Karpas-422 (cell line): Measurements from ENCODE around the gene NHP2. TPM values are rescaled to one million over a fixed set of nuclear protein-coding genes. Genes with fewer than 3 reads are reported as not detected.
"Not testable (repeated sequence)": the region's sequence is repeated elsewhere in the genome, so short reads cannot be mapped to it uniquely, and the experiment has no call there.

Source experiments
- DNase-seq: peaks from one replicate; pipeline ENCODE4 v3.0.0-alpha.2; 2015
- H2AFZ ChIP-seq: fragments of 200-600 bp; sonication (generic); 2 replicates; pipeline ENCODE4 v1.6.1; 2014; ENCODE audit warnings: antibody characterized with exemption, low read length, mixed read lengths
- H3K27ac ChIP-seq: fragments of 200-600 bp; sonication (generic); 2 replicates; pipeline ENCODE4 v1.5.1; 2014; ENCODE audit warnings: mild to moderate bottlenecking, low read length, moderate library complexity
- H3K27me3 ChIP-seq: fragments of 200-600 bp; sonication (generic); 2 replicates; pipeline ENCODE4 v1.6.1; 2014; ENCODE audit warnings: low read length, mixed read lengths
- H3K36me3 ChIP-seq: fragments of 200-600 bp; sonication (generic); 2 replicates; pipeline ENCODE4 v1.6.1; 2014; ENCODE audit warnings: low read length, mixed read lengths; ENCODE audit not compliant: insufficient read depth
- H3K4me1 ChIP-seq: fragments of 200-600 bp; sonication (generic); 2 replicates; pipeline ENCODE4 v1.6.1; 2014; ENCODE audit warnings: mild to moderate bottlenecking, low read length, mixed read lengths
- H3K4me2 ChIP-seq: fragments of 200-600 bp; sonication (generic); 2 replicates; pipeline ENCODE4 v1.6.1; 2014; ENCODE audit warnings: low read length, low read depth, mild to moderate bottlenecking; ENCODE audit not compliant: poor library complexity, severe bottlenecking
- H3K4me3 ChIP-seq: fragments of 200-600 bp; sonication (generic); 2 replicates; pipeline ENCODE4 v1.5.1; 2014; ENCODE audit warnings: mild to moderate bottlenecking, antibody characterized with exemption, low read length, mixed read lengths
- H3K79me2 ChIP-seq: fragments of 200-600 bp; sonication (generic); 2 replicates; pipeline ENCODE4 v1.6.1; 2014; ENCODE audit warnings: mild to moderate bottlenecking, low read length, mixed read lengths
- H3K9ac ChIP-seq: fragments of 200-600 bp; sonication (generic); 2 replicates; pipeline ENCODE4 v1.6.0; 2014; ENCODE audit warnings: low read length
- H3K9me2 ChIP-seq: fragments of 200-600 bp; sonication (generic), shearing (Covaris generic); replicated peaks from 2 replicates; pipeline ENCODE4 v1.6.0; 2014; ENCODE audit warnings: mild to moderate bottlenecking, low read length, moderate library complexity; ENCODE audit not compliant: insufficient read depth
- H3K9me3 ChIP-seq: fragments of 300-700, 200-600 bp; sonication (generic); 2 replicates; pipeline ENCODE4 v1.6.1; 2014; ENCODE audit warnings: low read length, mixed read lengths
- H4K20me1 ChIP-seq: fragments of 200-600 bp; sonication (generic); 2 replicates; pipeline ENCODE4 v1.6.1; 2014; ENCODE audit warnings: mild to moderate bottlenecking, antibody characterized with exemption, low read length, low read depth; ENCODE audit not compliant: insufficient read depth
- total RNA-seq: library from RNA; depleted of rRNA; stranded (reverse); fragments of >200 nt; shearing (Covaris generic); gene quantifications from 2 replicates; pipeline ENCODE4 v1.2.3, GENCODE V29; 2014; ENCODE audit warnings: low replicate concordance; rRNA removed

NHP2 gene
- 264 and 330 TPM in 2 replicates for total RNA-seq

DNA sequence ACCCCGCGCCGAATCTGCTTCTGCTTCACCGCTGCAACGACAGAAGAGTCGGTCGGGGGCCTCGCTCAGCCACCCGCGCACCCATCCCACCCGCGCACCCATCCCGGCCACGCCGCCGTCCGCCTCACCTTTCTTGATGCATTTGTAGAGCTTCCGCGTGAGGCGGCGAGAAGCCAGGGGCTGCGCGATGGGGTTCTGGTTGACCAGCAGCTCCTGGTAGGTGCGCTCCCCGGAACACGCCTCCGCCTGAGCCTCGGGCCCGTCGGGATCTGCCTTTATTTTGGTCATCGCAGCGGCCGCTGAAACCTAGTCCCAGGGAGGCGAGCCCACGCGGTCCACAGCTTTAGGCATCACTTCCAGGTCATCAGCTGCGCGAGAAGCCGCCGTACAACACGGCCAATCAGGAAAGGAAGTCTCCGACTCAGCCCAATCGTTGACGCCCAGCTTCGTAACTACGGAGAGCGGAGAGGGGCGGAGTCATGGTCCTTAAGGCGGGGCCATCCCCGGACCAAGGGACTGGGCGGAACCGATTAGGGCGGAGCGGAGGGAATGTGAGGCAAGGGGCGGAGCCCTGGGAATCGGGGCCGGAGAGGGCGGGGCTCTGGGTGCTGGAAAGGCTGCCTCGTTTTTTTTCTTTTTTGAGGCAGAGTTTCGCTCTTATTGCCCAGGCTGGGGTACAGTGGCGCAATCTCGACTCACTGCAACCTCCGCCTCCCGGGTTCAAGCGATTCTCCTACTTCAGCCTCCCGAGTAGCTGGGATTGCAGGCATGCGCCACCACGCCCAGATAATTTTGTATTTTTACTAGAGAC lies at the start of gene NHP2:
Gene NHP2 (minus strand): TSS at position 356 of the 811 bp plus-strand sequence. CDS start 68 bp downstream, at position 288.
- Histone ChIP-seq H3K9me3 (no peaks in the 10 kb centered on the region), H3K27me3 (no peaks in the 10 kb centered on the region), H3K9ac (peak within 1 kb of the TSS; percentile 88), H2AFZ (peak within 1 kb of the TSS; percentile 62; the same call in 1 of the 2 replicates), H3K79me2 (peaks cover 21% of the 10 kb centered on the region), H3K4me3 (peak within 1 kb of the TSS; percentile 95), H3K36me3 (peaks cover 20% of the 10 kb centered on the region; the same call in 1 of the 2 replicates), H4K20me1 (0 out of 2 replicates have a peak, but pooled peaks cover 3% of the 10 kb centered on the region), H3K4me2 (peak within 1 kb of the TSS; percentile 86), H3K27ac (peak within 1 kb of the TSS; percentile 29; the same call in 1 of the 2 replicates), H3K4me1 (peaks cover 24% of the 10 kb centered on the region), H3K9me2 (no peaks in the 10 kb centered on the region)
- DNase-seq = peak; percentile 100

DNA sequence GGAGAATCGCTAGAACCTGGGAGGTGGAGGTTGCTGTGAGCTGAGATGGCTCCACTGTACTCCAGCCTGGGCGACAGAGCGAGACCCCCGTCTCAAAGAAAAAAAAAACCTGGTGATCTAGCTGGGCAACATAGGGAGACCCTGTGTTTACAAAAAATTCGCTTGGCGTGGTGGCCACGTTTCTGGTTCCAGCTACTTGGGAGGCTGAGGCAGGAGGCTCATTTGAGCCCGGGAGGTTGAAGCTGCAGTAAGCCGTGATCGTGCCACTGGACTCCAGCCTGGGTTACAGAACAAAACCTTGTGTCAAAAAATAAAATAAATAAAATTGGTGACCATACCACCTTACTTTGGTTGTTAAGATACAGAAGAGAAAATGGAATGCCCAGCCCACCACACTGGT lies 48.9 kb upstream of the NHP2 start:
- peaks cover 38% of the 10 kb centered on the region for H3K79me2 ChIP-seq
- H4K20me1 ChIP-seq = peaks cover 22% of the 10 kb centered on the region
- no peak for DNase-seq
- H3K4me1 ChIP-seq = peaks cover 23% of the 10 kb centered on the region
- H3K4me3 ChIP-seq = no peak overlapping the region
- H3K9ac ChIP-seq = no peak overlapping the region
- H2AFZ ChIP-seq = no peak overlapping the region
- H3K36me3 ChIP-seq = peaks cover 23% of the 10 kb centered on the region
- no peaks in the 10 kb centered on the region for H3K9me3 ChIP-seq
- H3K27ac ChIP-seq = no peak overlapping the region
- no peaks in the 10 kb centered on the region for H3K27me3 ChIP-seq
- no peaks in the 10 kb centered on the region for H3K9me2 ChIP-seq
- H3K4me2 ChIP-seq = no peak overlapping the region

DNA sequence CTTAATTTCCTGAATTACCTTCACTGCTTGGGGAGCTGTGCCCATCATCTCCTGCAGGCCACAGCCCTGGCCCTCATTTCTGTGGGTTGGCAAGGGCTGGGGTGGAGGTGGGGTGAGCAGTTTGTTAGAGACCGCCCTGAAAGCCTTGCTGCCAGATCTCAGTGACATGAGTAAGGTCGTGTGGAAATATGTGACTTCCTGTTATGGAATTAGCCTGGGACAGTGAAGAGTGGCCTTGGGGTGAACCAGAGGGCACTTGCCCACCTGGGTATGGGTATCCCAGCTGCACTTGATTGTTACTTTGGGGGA lies 48.2 kb upstream of the NHP2 start:
- H3K4me3 ChIP-seq = no peak overlapping the region
- peaks cover 16% of the 10 kb centered on the region for H3K36me3 ChIP-seq
- H3K4me1 ChIP-seq = peaks cover 18% of the 10 kb centered on the region
- no peak overlapping the region for H2AFZ ChIP-seq
- no peak overlapping the region for H3K9ac ChIP-seq
- peaks cover 16% of the 10 kb centered on the region for H4K20me1 ChIP-seq
- H3K27ac ChIP-seq = no peak overlapping the region
- H3K27me3 ChIP-seq = no peaks in the 10 kb centered on the region
- H3K9me2 ChIP-seq = no peaks in the 10 kb centered on the region
- peaks cover 31% of the 10 kb centered on the region for H3K79me2 ChIP-seq
- no peak for DNase-seq
- H3K4me2 ChIP-seq = no peak overlapping the region
- H3K9me3 ChIP-seq = no peaks in the 10 kb centered on the region

DNA sequence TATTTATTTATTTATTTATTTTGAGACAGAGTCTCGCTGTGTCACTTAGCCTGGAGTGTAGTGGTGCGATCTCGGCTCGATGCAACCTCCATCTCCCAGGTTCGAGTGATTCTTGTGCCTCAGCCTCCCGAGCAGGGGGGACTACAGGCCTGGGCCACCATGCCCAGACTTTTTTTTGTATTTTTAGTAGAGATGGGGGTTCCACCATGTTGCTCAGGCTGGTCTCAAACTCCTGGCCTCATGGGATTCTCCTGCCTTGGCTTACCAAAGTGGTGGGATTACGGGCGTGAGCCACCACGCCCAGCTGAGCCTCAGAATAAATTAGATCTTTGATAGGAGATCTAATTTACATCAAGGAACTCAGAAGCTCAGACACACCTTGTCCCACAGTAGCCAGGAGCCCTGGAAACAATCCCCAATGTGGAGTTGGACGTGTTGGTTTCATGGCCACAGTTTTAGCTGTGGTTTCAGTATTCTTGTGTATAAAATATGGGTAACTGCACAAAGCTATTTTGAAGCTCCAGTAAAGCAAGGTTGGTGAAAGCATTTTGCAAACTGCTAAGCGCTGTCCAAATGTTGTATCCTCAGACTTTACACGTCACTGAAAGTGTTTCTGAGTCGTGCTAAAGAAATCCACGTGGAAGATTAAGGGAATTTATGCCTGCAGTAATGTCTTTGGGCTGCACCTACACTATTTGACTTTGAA lies 47.7 kb upstream of the NHP2 start:
- Histone ChIP-seq H3K9me2 (no peaks in the 10 kb centered on the region), H3K36me3 (peaks cover 11% of the 10 kb centered on the region), H2AFZ (no peak overlapping the region), H3K27ac (no peak overlapping the region), H3K4me2 (no peak overlapping the region), H3K79me2 (peaks cover 26% of the 10 kb centered on the region), H3K4me3 (no peak overlapping the region), H3K9me3 (no peaks in the 10 kb centered on the region), H3K27me3 (no peaks in the 10 kb centered on the region), H3K9ac (no peak overlapping the region), H3K4me1 (peaks cover 13% of the 10 kb centered on the region), H4K20me1 (peaks cover 11% of the 10 kb centered on the region)
- no peak for DNase-seq

DNA sequence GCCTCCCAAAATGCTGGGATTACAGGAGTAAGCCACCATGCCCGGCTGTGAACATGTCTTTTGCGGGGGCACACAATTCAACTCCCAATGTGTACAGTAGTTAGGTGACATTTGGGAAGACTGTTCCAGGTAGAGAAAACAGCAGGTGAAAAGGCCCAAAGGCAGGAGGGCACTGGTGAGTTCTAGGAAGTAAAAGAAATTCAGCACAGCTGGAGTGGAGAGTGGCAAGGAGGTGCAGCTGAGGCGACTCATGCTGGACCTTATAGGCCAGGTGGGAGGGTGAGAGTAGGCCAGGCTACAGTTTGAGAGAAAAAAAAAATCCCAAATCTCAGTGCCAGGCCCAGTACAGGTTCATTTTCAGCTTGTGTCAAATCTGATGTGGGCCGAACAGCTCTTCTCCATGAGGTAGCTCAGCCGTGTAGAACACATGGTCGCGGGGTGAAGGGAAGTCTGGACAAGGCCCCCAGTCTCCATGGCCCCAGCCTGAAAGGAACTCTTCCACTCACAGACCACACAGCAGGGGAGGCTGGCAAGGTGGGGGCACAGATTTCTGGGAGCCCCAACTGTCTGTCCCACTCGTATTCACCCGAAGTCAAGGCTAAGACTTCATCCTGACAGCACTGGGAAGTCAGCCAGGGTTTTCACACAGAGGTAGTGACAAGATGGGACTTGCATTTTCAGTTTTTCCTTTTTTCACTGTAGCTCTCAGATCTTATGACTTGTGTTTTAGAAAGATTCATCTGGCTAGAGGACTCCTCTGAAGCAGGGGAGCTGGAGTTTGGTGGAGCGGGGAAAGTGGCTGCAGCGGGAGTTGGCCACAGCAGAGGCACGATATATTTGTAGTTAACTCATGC lies 46.1 kb upstream of the NHP2 start:
- Histone ChIP-seq H3K4me3 (no peak overlapping the region), H3K27me3 (no peaks in the 10 kb centered on the region), H4K20me1 (no peaks in the 10 kb centered on the region; the same call in 1 of the 2 replicates), H3K4me2 (no peak overlapping the region), H3K36me3 (no peaks in the 10 kb centered on the region), H3K9ac (no peak overlapping the region), H3K9me2 (no peaks in the 10 kb centered on the region), H2AFZ (no peak overlapping the region), H3K4me1 (peaks cover 4% of the 10 kb centered on the region), H3K27ac (no peak overlapping the region), H3K9me3 (no peaks in the 10 kb centered on the region), H3K79me2 (peaks cover 11% of the 10 kb centered on the region)
- DNase-seq = no peak

DNA sequence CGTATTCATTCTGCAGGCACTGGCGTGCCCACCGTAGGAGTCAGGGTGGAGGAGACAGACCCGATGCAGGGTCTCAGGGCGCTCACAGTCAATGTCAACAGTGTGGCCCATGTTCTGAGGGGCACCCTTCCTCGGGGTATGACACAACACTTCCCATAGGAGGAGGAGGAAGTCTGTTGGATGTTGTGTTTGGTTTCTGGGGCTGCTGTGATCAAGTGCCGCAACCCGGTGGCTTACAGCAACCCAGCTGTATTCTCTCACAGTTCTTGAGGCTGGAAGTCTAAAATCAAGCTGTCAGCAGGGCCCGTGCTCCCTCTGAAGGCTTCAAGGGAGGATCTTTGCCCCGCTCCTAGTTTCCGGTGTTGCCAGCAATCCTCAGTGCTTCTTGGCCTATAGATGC lies 45.0 kb upstream of the NHP2 start:
- Histone ChIP-seq H3K9me2 (no peaks in the 10 kb centered on the region), H3K27me3 (no peaks in the 10 kb centered on the region), H3K9me3 (no peaks in the 10 kb centered on the region), H3K27ac (no peak overlapping the region), H3K4me3 (no peak overlapping the region), H3K79me2 (peaks cover 1% of the 10 kb centered on the region; the same call in 1 of the 2 replicates), H3K4me1 (peaks cover 2% of the 10 kb centered on the region), H3K4me2 (no peak overlapping the region), H4K20me1 (no peaks in the 10 kb centered on the region), H2AFZ (no peak overlapping the region), H3K36me3 (no peaks in the 10 kb centered on the region), H3K9ac (no peak overlapping the region)
- DNase-seq = no peak

DNA sequence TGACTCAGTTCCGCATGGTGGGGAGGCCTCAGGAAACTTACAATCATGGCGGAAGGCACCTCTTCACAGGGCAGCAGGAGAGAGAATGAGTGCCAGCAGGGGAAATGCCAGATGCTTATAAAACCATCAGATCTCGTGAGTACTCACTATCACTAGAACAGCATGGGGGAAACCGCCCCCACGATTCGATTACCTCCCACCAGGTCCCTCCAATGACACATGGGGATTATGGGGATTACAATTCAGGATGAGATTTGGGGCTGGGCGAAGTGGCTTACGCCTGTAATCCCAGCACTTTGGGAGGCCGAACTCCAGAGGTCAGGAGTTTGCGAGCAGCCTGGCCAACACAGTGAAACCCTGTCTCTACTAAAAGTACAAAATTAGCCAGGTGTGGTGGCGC lies 44.5 kb upstream of the NHP2 start:
- H3K4me2 ChIP-seq, H3K36me3 ChIP-seq, H3K79me2 ChIP-seq, H3K9ac ChIP-seq, H3K4me3 ChIP-seq, H2AFZ ChIP-seq, H3K9me3 ChIP-seq, H3K27ac ChIP-seq, DNase-seq, H3K27me3 ChIP-seq, H3K9me2 ChIP-seq, H3K4me1 ChIP-seq, H4K20me1 ChIP-seq: not testable (repeated sequence)

DNA sequence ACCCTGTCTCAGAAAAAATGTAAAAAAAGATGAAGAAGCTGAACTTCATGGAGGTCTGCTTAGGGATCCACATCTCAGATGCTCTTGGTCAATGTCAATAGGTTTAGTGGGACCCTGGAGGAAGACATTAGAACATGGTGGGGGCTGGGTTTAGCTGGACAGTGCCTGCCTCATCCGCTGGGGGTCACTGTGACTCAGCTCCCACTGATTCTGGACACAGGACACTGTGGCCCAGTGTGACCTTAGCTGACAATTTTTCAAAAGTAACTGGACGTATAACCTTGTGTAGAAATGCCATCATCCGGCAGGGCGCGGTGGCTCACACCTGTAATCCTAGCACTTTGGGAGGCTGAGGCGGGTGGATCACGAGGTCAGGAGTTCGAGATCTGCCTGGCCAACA lies 43.3 kb upstream of the NHP2 start:
- Histone ChIP-seq H3K9ac (no peak overlapping the region), H3K9me2 (no peaks in the 10 kb centered on the region), H2AFZ (no peak overlapping the region), H3K27ac (no peak overlapping the region), H3K4me3 (no peak overlapping the region), H3K4me2 (no peak overlapping the region), H3K9me3 (no peaks in the 10 kb centered on the region), H3K4me1 (0 out of 2 replicates have a peak, but pooled peaks cover 3% of the 10 kb centered on the region), H4K20me1 (no peaks in the 10 kb centered on the region), H3K36me3 (no peaks in the 10 kb centered on the region), H3K27me3 (no peaks in the 10 kb centered on the region), H3K79me2 (no peaks in the 10 kb centered on the region)
- peak; percentile 63 for DNase-seq
